A673 (cell line): Measurements from ENCODE around the gene MRPL12. TPM values are rescaled to one million over a fixed set of nuclear protein-coding genes. Genes with fewer than 3 reads are reported as not detected.

Experiments used
- BruUV-seq: library from RNA; stranded (reverse); fragments of 400-500 nt; replicated peaks from 2 replicates; lab custom pipeline; 2021; lab: Mats Ljungman, UMichigan
- CTCF ChIA-PET: fragments of 300-600 bp; sonication (Branson Sonifier 250); formaldehyde crosslinking; loops from one replicate; lab custom pipeline; 2022; ENCODE audit warnings: antibody characterized with exemption; lab: Charles Lee
- POLR2A ChIA-PET: fragments of 300-600 bp; sonication (Branson Sonifier 250); formaldehyde crosslinking; loops from one replicate; lab custom pipeline; 2022; ENCODE audit warnings: antibody characterized with exemption; ENCODE audit not compliant: low non-redundant PET; lab: Charles Lee
- DNase-seq: peaks from one replicate; pipeline ENCODE4 v3.0.0-alpha.2; 2015; ENCODE audit warnings: low spot score
- H3K27ac ChIP-seq: fragments of 200-600 bp; sonication (generic); 2 replicates; pipeline ENCODE4 v1.5.1; 2016; ENCODE audit warnings: mixed run types, low read depth, mild to moderate bottlenecking, mixed read lengths, antibody characterized with exemption, low read length; ENCODE audit not compliant: poor library complexity, severe bottlenecking
- H3K27me3 ChIP-seq: fragments of 200-600 bp; sonication (generic); replicated peaks from 2 replicates; pipeline ENCODE4 v1.6.1; 2017; ENCODE audit warnings: mixed run types, low read depth, mild to moderate bottlenecking, mixed read lengths, antibody characterized with exemption, low read length; ENCODE audit not compliant: insufficient read depth, poor library complexity
- H3K36me3 ChIP-seq: fragments of 200-600 bp; sonication (generic); 2 replicates; pipeline ENCODE4 v1.6.1; 2016; ENCODE audit warnings: mixed run types, mild to moderate bottlenecking, mixed read lengths, antibody characterized with exemption, low read length; ENCODE audit not compliant: insufficient read depth, poor library complexity, severe bottlenecking
- H3K4me1 ChIP-seq: fragments of 200-600 bp; sonication (generic); 2 replicates; pipeline ENCODE4 v1.6.1; 2017; ENCODE audit warnings: mixed run types, mild to moderate bottlenecking, mixed read lengths, antibody characterized with exemption, low read length; ENCODE audit not compliant: insufficient read depth, poor library complexity, severe bottlenecking
- H3K4me3 ChIP-seq: fragments of 200-600 bp; sonication (generic); 2 replicates; pipeline ENCODE4 v1.5.1; 2016; ENCODE audit warnings: low read depth, mixed run types, mild to moderate bottlenecking, mixed read lengths, low read length; ENCODE audit not compliant: poor library complexity, severe bottlenecking
- H3K9me3 ChIP-seq: fragments of 200-600 bp; sonication (generic); 2 replicates; pipeline ENCODE4 v1.6.1; 2016; ENCODE audit warnings: mixed run types, low read depth, mild to moderate bottlenecking, mixed read lengths, antibody characterized with exemption, low read length; ENCODE audit not compliant: poor library complexity, severe bottlenecking
- EZH2 ChIP-seq: fragments of 200-600 bp; sonication (generic); IDR thresholded peaks from 2 replicates; pipeline ENCODE4 v1.6.1; 2017; ENCODE audit warnings: borderline replicate concordance, low read depth, mild to moderate bottlenecking, mixed read lengths, antibody characterized with exemption, low read length; ENCODE audit not compliant: poor library complexity, severe bottlenecking
- intact Hi-C: fragments of 100-400 bp; cut with micrococcal nuclease; formaldehyde crosslinking; loops from one replicate; pipeline ENCODE4 v1.10.0; 2022; ENCODE audit not compliant: unreplicated experiment
- total RNA-seq: library from RNA; stranded (reverse); gene quantifications from 2 replicates; pipeline ENCODE4 v1.2.3, GENCODE V29; 2021
- TF ChIP-seq, protein P1 (sequence below): fragments of 300-800, 200-600 bp; sonication (generic); conservative IDR thresholded peaks from 2 replicates; pipeline ENCODE4 v1.5.1; 2017; ENCODE audit warnings: low read depth, mild to moderate bottlenecking, antibody characterized with exemption, low read length, moderate library complexity, mixed read lengths

The MRPL12 gene
- total RNA-seq, 1 experiment from 2014 or later = 186 TPM

GRCh38 chr17:81706757-81707624 is 3.8 kb downstream of the MRPL12 start:
- TSS peak; percentile 8 for BruUV-seq
- CTCF ChIA-PET = no interaction called here

GRCh38 chr17:81707725-81708646 is 4.8 kb downstream of the MRPL12 start:
- ChIA-PET CTCF (no interaction called here), POLR2A (no interaction called here)
- intact Hi-C loops = no loop called here
- no TSS peak for BruUV-seq
- DNase-seq = no peak
- Histone ChIP-seq H3K4me1 (peaks cover 25% of the 10 kb centered on the region), H3K27me3 (no peaks in the 10 kb centered on the region), H3K9me3 (no peaks in the 10 kb centered on the region), H3K27ac (peak overlapping the region; percentile 23), H3K4me3 (no peak overlapping the region), H3K36me3 (peaks cover 42% of the 10 kb centered on the region)
- TF ChIP-seq, protein P1, sequence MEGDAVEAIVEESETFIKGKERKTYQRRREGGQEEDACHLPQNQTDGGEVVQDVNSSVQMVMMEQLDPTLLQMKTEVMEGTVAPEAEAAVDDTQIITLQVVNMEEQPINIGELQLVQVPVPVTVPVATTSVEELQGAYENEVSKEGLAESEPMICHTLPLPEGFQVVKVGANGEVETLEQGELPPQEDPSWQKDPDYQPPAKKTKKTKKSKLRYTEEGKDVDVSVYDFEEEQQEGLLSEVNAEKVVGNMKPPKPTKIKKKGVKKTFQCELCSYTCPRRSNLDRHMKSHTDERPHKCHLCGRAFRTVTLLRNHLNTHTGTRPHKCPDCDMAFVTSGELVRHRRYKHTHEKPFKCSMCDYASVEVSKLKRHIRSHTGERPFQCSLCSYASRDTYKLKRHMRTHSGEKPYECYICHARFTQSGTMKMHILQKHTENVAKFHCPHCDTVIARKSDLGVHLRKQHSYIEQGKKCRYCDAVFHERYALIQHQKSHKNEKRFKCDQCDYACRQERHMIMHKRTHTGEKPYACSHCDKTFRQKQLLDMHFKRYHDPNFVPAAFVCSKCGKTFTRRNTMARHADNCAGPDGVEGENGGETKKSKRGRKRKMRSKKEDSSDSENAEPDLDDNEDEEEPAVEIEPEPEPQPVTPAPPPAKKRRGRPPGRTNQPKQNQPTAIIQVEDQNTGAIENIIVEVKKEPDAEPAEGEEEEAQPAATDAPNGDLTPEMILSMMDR = no peak

More at GRCh38 chr17:81706757-81707624, 3.8 kb downstream of the MRPL12 start:
- no peak for TF ChIP-seq EZH2
- TF ChIP-seq, protein P1 = no peak
- Histone ChIP-seq H3K4me3 (no peak overlapping the region), H3K27me3 (no peaks in the 10 kb centered on the region), H3K4me1 (peaks cover 29% of the 10 kb centered on the region), H3K27ac (no peak overlapping the region), H3K36me3 (peaks cover 42% of the 10 kb centered on the region), H3K9me3 (no peaks in the 10 kb centered on the region)
- POLR2A ChIA-PET = no interaction called here
- intact Hi-C loops = no loop called here
- no peak for DNase-seq

- DNase-seq = no peak
- CTCF ChIA-PET = no interaction called here
- BruUV-seq = no TSS peak
- intact Hi-C loops = no loop called here
- Histone ChIP-seq H3K27me3 (no peaks in the 10 kb centered on the region), H3K4me3 (no peak overlapping the region), H3K4me1 (peaks cover 25% of the 10 kb centered on the region), H3K9me3 (no peaks in the 10 kb centered on the region), H3K36me3 (peaks cover 46% of the 10 kb centered on the region), H3K27ac (peak overlapping the region; percentile 23)
- POLR2A ChIA-PET = interaction anchor here (0.6 kb wide), 1 partner anchor 34 kb away, joined by 3 read pairs; no protein-coding TSS in a partner anchor
- TF ChIP-seq EZH2 = no peak
- TF ChIP-seq, protein P1 = no peak
These were observed 5.6 kb downstream of the MRPL12 start for GRCh38 chr17:81708739-81709185.
